Parathyroid adenoma (tissue), 2 donors: ENCODE measurements around the gene RFNG.

Experiments used
- H2AFZ ChIP-seq: fragments of 300-600 bp; sonication (generic); one replicate; pipeline ENCODE4 v1.7.0; 2017; ENCODE audit warnings: antibody characterized with exemption, mild to moderate bottlenecking
- H3K27ac ChIP-seq: fragments of 300-600 bp; sonication (generic); one replicate; pipeline ENCODE4 v1.7.0; 2017
- H3K27me3 ChIP-seq: fragments of 300-600 bp; sonication (generic); one replicate; pipeline ENCODE4 v1.7.0; 2017; ENCODE audit warnings: low read length; ENCODE audit not compliant: control insufficient read depth, insufficient read depth
- H3K36me3 ChIP-seq: fragments of 300-600 bp; sonication (generic); one replicate; pipeline ENCODE4 v1.7.0; 2017; ENCODE audit warnings: low read length; ENCODE audit not compliant: control insufficient read depth, insufficient read depth
- H3K4me1 ChIP-seq: fragments of 300-600 bp; sonication (generic); one replicate; pipeline ENCODE4 v1.7.0; 2017; ENCODE audit warnings: control low read depth
- H3K4me2 ChIP-seq: fragments of 300-600 bp; sonication (generic); one replicate; pipeline ENCODE4 v1.7.0; 2017; ENCODE audit warnings: low read length
- H3K4me3 ChIP-seq: fragments of 300-600 bp; sonication (generic); one replicate; pipeline ENCODE4 v1.7.0; 2017; ENCODE audit warnings: low read depth, low read length
- H3K79me2 ChIP-seq: fragments of 300-600 bp; sonication (generic); one replicate; pipeline ENCODE4 v1.7.0; 2017; ENCODE audit warnings: control low read depth
- H3K9ac ChIP-seq: fragments of 300-600 bp; sonication (generic); one replicate; pipeline ENCODE4 v1.7.0; 2017; ENCODE audit warnings: mild to moderate bottlenecking
- H3K9me3 ChIP-seq: fragments of 300-600 bp; sonication (generic); one replicate; pipeline ENCODE4 v1.7.0; 2017; ENCODE audit warnings: low read length; ENCODE audit not compliant: control insufficient read depth
- CTCF ChIP-seq: fragments of 300-600 bp; sonication (generic); IDR thresholded peaks from one replicate; pipeline ENCODE4 v1.7.0; 2017; ENCODE audit warnings: antibody characterized with exemption, mild to moderate bottlenecking
- donor health status: primary hyperparathyroidism.

Gene RFNG

GRCh38 chr17:82051776-82052637, at the start of gene RFNG, which contains the start of gene GPS1:
TSS of gene RFNG (minus strand) at chr17:82051811. CDS start at chr17:82051766, 45 bp downstream.
TSS of gene GPS1 (plus strand) at chr17:82051898. CDS start at chr17:82051932, 34 bp downstream.
- Histone ChIP-seq H3K4me2 (peak within 1 kb of the TSS; percentile 95), H3K4me1 (no peaks in the 10 kb centered on the region), H3K9ac (peak within 1 kb of the TSS; percentile 46), H3K4me3 (peak within 1 kb of the TSS; percentile 70), H3K27me3 (no peaks in the 10 kb centered on the region), H3K9me3 (no peaks in the 10 kb centered on the region), H3K79me2 (no peaks in the 10 kb centered on the region), H3K36me3 (no peaks in the 10 kb centered on the region), H3K27ac (no peak within 1 kb of the TSS), H2AFZ (peak within 1 kb of the TSS; percentile 73)
- no peak for TF ChIP-seq CTCF

- Histone ChIP-seq H2AFZ (no peak overlapping the region), H3K27me3 (no peaks in the 10 kb centered on the region), H3K4me3 (no peak overlapping the region), H3K79me2 (peaks cover 5% of the 10 kb centered on the region), H3K36me3 (no peaks in the 10 kb centered on the region), H3K9ac (no peak overlapping the region), H3K4me1 (peaks cover 43% of the 10 kb centered on the region), H3K27ac (peak overlapping the region; percentile 45), H3K9me3 (no peaks in the 10 kb centered on the region), H3K4me2 (no peak overlapping the region)
- no peak for TF ChIP-seq CTCF
These were observed 49.7 kb upstream of the RFNG start for GRCh38 chr17:82101301-82101715.

GRCh38 chr17:82100502-82101298, 49.1 kb upstream of the RFNG start:
- H3K9ac ChIP-seq: no peak overlapping the region
- no peaks in the 10 kb centered on the region for H3K9me3 ChIP-seq
- TF ChIP-seq CTCF: no peak
- no peak overlapping the region for H2AFZ ChIP-seq
- H3K27me3 ChIP-seq: no peaks in the 10 kb centered on the region
- no peak overlapping the region for H3K4me3 ChIP-seq
- peak overlapping the region; percentile 45 for H3K27ac ChIP-seq
- H3K4me1 ChIP-seq: peaks cover 38% of the 10 kb centered on the region
- H3K79me2 ChIP-seq: peaks cover 12% of the 10 kb centered on the region
- H3K36me3 ChIP-seq: no peaks in the 10 kb centered on the region
- no peak overlapping the region for H3K4me2 ChIP-seq

GRCh38 chr17:82098939-82099763, 47.5 kb upstream of the RFNG start:
- Histone ChIP-seq H3K27ac (peak overlapping the region; percentile 67), H2AFZ (peak overlapping the region; percentile 75), H3K27me3 (no peaks in the 10 kb centered on the region), H3K36me3 (no peaks in the 10 kb centered on the region), H3K79me2 (peaks cover 13% of the 10 kb centered on the region), H3K4me3 (peak overlapping the region; percentile 57), H3K4me2 (peak overlapping the region; percentile 93), H3K9ac (no peak overlapping the region), H3K4me1 (peaks cover 31% of the 10 kb centered on the region), H3K9me3 (no peaks in the 10 kb centered on the region)
- no peak for TF ChIP-seq CTCF
